LHCN-M2 (cell line): ENCODE results near the gene PLIN1. TPM values are rescaled to one million over a fixed set of nuclear protein-coding genes. Genes with fewer than 3 reads are reported as not detected.

Experiments
- DNase-seq: peaks from one replicate; pipeline ENCODE4 v3.0.0-alpha.2; 2012; ENCODE audit warnings: low read depth
- total RNA-seq: library from RNA; depleted of rRNA; stranded (reverse); fragments of >200 nt; gene quantifications from 2 replicates; pipeline ENCODE4 v1.2.3, GENCODE V29; 2014; rRNA removed

Gene PLIN1
- total RNA-seq, 1 experiment from 2014 or later, result not detected

DNA sequence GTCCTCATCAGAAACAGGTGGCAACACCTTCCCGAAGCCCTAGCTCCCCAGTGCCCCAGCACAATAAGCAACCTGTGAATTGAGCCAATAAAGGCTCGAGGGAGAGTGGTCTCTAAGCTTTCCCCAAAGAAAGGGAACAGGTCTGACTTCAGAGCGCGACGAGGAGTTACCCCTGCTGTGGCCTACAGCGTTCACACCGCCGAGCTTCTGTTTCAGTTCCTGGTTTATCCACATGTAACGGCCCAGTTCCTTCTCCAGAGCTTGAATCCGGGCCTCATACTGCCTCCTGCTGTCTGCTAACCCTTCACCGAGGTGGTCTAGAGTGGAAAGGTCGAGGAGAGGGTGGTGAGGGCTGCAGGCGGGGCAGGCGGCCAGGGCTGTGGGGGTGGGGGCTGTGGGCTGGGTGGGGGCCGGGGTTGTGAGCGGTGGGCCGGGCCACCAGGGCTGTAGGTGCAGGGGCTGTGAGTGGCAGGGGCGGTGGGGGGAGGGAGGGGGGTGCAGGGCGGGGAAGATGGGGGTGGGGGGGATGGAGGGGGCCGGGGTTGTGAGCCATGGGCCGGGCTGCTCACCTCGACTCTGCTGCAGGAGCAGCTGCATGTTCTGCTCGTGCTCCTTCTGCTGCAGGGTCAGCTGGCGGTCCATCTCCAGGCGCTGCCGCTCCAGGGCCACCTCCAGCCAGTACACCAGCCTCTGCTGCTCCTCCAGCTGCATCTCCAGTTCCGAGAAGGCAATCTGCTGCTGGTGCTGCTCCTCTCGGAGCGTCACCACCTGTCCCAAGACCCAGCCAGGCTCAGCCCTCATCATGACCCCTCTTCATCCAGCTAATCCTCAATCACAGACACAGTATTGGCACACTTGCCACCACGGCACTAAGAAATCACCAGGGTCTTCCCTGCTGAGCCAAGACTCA is 50.1 kb downstream of the PLIN1 start:
- DNase-seq, result no peak

DNA sequence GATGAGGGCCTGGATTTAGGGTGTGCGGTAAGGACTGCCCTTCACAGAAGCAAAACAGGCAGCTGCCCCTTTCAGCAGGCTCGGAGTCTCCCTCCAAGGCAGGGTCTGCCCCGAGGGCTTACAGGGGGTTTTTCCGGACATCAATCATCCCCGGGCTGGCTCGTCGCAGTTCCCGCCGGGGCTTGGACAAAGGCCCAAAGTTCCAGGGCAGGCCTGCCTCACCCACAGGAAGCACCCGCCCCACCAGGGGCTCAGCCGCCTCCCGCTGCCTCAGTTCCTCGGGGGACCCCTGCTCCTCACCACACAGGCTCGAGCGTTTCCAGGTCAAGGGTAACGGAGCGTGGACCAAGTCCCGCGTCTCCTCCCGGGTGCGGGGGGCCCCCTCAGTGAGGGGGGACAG is 50.9 kb downstream of the PLIN1 start:
- DNase-seq, result no peak

DNA sequence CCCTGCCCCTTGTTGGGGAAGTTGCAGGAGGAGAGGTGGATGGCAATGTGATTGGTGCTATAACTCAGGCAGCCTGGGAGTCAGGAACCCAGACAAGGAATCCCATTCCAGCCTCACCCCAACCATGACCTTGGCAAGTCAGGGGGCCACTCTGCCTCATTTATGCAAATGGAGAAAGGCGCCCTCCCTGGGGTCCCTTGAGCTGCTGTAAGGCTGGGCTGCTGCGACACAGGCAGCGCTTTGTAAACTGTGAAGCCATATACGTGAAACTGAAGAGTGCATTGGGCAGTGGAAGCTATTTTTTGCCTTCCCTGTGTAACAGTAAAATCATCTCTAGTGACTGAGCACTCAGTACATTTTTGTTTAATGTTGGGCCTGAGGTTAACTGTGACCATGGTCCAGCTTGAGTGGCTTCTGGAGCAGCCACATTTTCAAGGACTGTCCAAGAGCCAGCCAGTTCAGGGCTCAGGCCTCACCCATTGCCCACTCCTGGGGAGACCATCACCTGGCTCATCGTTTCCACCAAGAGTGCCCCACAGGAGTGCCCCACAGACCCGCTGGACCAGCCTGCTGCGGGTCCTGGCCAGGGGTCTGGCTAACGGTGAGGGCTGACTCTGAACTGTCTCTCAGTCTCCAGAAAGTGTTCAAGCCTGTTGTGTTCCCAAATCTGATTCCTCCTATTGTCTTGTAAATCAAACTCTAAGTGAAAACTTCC is 51.8 kb downstream of the PLIN1 start:
- no peak for DNase-seq

DNA sequence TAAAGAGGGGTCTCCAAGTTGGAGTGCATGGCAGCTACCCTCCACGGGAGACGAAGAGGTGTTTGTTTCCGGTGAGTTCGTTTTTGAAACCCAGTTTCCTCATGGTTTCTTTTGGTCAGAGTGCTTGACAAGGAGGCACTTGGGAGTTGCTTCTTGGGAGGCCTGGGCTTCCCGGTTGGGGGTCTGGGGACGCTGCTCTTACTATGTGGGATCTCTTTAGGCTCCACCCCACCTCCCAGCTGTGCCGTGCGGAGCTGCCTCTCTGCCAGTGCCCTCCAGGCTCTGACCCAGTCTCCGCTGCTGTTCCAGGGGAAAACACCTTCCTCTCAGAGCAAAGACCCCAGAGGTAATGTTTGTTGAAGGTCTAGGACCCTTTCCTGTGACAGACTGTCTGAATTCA is 53.5 kb downstream of the PLIN1 start:
- DNase-seq, result no peak

DNA sequence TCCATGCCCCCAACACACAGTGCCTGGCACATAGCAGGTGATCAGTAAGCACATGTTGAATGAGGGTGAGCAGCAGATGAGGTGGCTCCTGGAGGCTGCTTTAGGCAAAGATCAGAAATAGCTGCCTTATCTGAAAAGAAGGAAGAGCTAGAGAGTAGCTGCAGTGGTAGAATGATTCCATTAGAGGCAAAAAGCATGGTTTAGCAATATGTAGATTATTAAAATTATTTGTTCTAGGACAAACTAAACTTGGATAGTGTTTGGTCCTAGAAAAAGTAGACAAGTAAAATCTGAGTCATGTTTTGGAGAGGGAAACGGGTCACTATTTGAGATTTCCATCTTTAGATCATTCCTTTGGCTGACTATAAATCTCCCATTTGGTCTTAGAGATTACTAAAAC is 56.0 kb downstream of the PLIN1 start:
- DNase-seq, result no peak

DNA sequence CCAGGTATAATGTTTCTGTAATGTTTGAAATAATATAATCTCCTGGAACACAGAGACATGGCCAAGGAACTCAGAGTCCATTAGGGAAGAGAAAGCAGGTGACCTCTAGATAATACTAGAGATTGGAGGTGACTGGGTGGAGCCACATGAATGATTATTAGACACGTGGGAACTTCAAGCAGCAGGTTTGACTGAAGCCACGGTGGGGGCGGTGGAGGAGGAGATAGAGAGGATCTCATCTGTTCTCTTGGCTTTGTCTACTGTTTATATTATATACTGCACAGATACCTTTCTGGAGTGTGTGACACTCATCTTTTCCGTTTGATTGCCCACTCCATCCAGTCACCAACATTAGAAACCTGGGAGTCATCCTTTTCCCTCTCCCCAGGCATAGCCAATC is 57.6 kb downstream of the PLIN1 start:
- no peak for DNase-seq

DNA sequence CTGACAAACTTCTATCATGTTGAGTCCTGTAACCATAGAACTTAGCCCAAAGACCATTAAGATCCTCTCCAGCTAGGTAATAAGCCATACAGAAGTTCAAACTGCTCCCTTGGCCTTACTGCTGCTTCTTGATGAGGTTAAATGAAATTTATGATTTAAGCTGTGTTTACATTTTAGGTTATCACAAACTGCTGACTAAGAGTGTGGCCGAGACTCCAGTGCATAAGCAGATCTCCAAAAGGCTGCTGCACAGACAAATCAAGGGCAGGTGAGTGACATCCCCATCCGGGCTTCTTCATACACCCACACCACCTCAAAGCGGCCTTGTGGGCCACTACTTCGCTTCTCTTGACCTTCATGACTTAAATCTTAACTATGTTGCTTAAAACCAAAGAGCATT is 62.9 kb downstream of the PLIN1 start:
- DNase-seq, result no peak

DNA sequence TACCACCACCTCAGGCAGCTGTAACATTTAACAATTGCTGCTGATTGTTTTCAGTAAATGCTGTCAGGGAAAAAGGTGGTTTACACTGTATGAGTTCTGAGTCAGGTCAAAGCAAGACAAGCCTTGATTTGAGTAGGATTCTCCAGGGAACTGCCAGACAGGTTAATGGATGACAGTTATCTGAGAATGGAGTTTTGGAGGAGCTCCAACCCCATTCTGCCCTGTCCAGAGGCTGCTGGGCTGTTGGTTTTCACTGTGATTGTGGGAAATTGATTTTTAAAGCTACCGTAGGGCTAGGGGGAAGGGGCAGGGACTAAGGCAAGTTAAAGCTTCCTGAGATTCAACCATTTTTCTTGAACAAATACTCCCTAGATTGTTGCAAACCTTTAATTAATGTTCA is 64.0 kb downstream of the PLIN1 start:
- no peak for DNase-seq

Other genes with a start within 250 kb of the PLIN1 start
- gene RHCG, start 182.8 kb downstream of the PLIN1 start, total RNA-seq, result not detected in 2 replicates
- gene TICRR, start 103.9 kb downstream of the PLIN1 start, total RNA-seq, result 8.0 and 9.9 TPM in 2 replicates
- gene KIF7, start 23.9 kb downstream of the PLIN1 start, total RNA-seq, result 11.1 and 14.1 TPM in 2 replicates
- 3.5 and 6.0 TPM in 2 replicates for gene PEX11A, start 11.4 kb upstream of the PLIN1 start, total RNA-seq
- not detected in 2 replicates for gene WDR93, start 11.4 kb upstream of the PLIN1 start, total RNA-seq
- 0.17 TPM in 1 of 2 replicates, not detected in the other for gene MESP1, start 71.9 kb upstream of the PLIN1 start, total RNA-seq
- gene MESP2, start 97.0 kb upstream of the PLIN1 start, total RNA-seq, result 0.06 and 0.45 TPM in 2 replicates
- 61.8 and 73.4 TPM in 2 replicates for gene ANPEP, start 135.5 kb upstream of the PLIN1 start, total RNA-seq
- 56.6 and 65.7 TPM in 2 replicates for gene AP3S2, start 214.6 kb upstream of the PLIN1 start, total RNA-seq
- gene ARPIN, start 233.6 kb upstream of the PLIN1 start, total RNA-seq, result 10.9 and 14.3 TPM in 2 replicates